ENCODE results near the gene ERP27. TPM values are rescaled to one million over a fixed set of nuclear protein-coding genes. Genes with fewer than 3 reads are reported as not detected.
A peak's percentile ranks its signal among the peaks of the same experiment; 100 is the strongest.

ERP27 gene
- total RNA-seq, 1 donor from 2014 or later: not detected

DNA sequence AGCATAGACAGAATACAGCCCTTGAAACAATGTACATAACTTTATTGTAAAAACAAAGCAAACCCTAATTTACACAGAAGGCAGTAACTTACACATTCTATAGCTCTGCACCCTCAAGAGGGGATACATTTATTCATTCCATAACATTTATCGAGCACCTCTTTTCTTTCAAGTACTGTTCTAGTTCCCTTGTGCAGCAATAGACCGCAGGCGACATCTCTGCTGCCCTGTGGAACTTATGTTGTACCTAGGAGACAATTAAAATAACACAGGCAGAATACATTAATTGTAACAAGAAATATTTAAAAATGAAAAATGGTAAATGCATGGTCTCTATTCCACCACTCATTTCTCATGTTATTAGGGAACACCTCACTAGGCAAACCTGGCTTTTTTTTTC, 24.5 kb upstream of the ERP27 start:
- TF ChIP-seq, protein P1, sequence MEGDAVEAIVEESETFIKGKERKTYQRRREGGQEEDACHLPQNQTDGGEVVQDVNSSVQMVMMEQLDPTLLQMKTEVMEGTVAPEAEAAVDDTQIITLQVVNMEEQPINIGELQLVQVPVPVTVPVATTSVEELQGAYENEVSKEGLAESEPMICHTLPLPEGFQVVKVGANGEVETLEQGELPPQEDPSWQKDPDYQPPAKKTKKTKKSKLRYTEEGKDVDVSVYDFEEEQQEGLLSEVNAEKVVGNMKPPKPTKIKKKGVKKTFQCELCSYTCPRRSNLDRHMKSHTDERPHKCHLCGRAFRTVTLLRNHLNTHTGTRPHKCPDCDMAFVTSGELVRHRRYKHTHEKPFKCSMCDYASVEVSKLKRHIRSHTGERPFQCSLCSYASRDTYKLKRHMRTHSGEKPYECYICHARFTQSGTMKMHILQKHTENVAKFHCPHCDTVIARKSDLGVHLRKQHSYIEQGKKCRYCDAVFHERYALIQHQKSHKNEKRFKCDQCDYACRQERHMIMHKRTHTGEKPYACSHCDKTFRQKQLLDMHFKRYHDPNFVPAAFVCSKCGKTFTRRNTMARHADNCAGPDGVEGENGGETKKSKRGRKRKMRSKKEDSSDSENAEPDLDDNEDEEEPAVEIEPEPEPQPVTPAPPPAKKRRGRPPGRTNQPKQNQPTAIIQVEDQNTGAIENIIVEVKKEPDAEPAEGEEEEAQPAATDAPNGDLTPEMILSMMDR (IDR thresholded peaks at IDR 0.05): no peak
- Histone ChIP-seq H3K4me3 (no peak overlapping the region), H3K4me1 (peaks cover 6 to 17% of the 10 kb centered on the region in 2 donors), H3K27me3 (no peaks in the 10 kb centered on the region), H3K27ac (no peak overlapping the region), H3K36me3 (no peaks in the 10 kb centered on the region), H3K9me3 (no peaks in the 10 kb centered on the region)
- no peak for DNase-seq (ENCODE audit: low spot score in 2 of 2)
- intact Hi-C loops (cut with DNase I): no loop called here

DNA sequence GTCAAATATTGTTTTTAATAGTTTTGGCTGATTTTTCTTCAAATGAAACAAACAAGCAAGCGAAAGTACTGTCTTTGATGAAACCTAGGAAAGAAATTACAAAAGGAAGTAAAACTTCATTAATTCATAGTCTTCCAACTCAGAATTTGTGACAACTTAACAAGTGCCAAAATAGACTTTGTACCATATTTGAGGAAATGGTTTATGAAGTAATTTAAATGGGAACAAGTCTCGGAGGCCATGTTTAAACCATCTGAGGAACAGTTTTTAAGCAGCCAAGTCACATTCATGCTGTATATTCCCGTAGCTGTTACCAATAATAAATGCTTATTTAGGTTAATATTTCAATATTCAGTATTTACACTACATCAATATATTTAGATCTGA, 23.8 kb upstream of the ERP27 start:
- Histone ChIP-seq H3K27ac (peak overlapping the region; percentile 70 to 78), H3K36me3 (no peaks in the 10 kb centered on the region), H3K4me1 (peaks cover 6 to 24% of the 10 kb centered on the region in 2 donors), H3K27me3 (no peaks in the 10 kb centered on the region), H3K9me3 (no peaks in the 10 kb centered on the region), H3K4me3 (peak overlapping the region; percentile 52 to 66)
- intact Hi-C loops (cut with DNase I): no loop called here
- TF ChIP-seq, protein P1 (IDR thresholded peaks at IDR 0.05): no peak
- no peak for DNase-seq (ENCODE audit: low spot score in 2 of 2)

DNA sequence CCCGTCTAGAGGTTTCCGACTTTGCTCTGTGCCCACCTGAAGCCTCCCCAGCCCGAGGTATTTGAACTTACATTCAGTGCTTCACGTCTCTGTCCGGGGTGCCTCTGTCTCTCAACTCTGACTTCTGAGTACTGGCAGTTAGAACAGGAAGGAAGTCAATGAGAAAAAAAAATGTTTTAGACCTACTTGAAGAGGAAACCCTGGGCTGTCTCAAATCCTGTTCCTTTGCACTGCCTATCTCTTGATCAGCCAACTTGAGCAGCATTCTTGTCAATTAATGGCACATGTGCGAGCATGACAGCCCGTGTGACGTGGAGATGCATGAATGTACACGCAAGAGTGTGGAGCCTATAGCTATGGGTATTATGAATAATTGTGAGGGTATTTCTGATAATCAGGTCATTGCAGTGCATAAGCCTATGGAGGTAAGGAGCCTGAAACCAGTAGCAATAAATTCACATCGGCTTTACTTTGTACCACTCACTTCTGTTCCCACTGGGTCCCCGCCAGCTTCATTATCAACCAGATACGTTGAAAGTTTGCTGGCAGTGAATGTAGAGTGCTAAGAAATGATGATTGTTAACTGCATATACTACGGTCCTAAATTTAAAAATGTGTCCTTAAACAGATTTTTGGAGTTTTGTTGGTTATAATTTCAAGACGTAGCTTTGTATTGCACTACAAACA, 23.3 kb upstream of the ERP27 start, which contains the start of gene ARHGDIB:
ARHGDIB (minus strand) TSS at position 136 of the 687 bp plus-strand sequence. CDS start 10,889 bp downstream, outside the sequence.
- TF ChIP-seq, protein P1 (IDR thresholded peaks at IDR 0.05): no peak
- Histone ChIP-seq H3K9me3 (no peaks in the 10 kb centered on the region), H3K27ac (peak within 1 kb of the TSS; percentile 70 to 78), H3K4me1 (peaks cover 6 to 24% of the 10 kb centered on the region in 2 donors), H3K36me3 (no peaks in the 10 kb centered on the region), H3K4me3 (peak within 1 kb of the TSS; percentile 52 to 66), H3K27me3 (no peaks in the 10 kb centered on the region)
- intact Hi-C loops (cut with DNase I): no loop called here
- peak; percentile 30 to 72 for DNase-seq (ENCODE audit: low spot score in 2 of 2)

DNA sequence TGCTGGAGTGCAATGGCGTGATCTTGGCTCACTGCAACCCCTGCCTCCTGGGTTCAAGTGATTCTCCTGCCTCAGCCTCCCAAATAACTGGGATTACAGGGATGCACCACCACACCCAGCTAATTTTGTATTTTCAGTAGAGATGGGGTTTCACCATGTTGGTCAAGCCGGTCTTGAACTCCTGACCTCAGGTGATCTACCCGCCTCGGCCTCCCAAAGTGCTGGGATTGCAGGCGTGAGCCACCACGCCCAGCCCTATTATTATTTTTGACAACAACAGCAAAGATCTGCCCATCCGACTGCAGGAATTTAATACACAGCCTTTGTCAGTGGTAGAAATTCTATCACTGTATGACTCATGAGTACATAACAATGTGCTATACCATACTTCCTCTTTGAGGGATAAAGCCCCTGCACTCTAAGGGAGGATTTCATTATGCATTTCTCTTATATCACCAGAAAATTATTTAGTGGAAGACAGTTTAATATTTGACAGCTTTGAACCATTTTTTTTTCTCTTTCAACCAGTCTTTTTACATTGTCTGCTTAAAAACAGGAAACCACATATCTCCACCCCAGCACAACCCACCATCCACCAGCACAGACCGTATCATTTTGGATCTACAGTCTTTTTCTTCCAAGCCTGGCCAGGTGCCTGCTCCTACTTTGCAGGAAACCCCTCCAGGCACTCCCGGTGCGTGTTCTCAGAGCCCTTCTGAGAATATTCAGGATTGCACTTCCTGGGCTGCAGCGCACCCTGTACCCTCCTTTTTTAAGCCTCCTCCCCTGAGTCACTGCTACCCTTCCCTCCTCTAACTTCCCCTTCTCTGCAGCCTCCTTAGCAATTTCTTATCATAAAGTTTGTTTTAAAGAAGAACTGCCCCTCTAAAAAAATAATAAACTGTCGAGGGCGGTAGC, 22.5 kb upstream of the ERP27 start:
- no peaks in the 10 kb centered on the region for H3K27me3 ChIP-seq
- H3K27ac ChIP-seq: peak overlapping the region; percentile 70 to 78
- peaks cover 6 to 24% of the 10 kb centered on the region in 2 donors for H3K4me1 ChIP-seq
- no peaks in the 10 kb centered on the region for H3K36me3 ChIP-seq
- intact Hi-C loops (cut with DNase I): no loop called here
- peak overlapping the region; percentile 52 to 66 for H3K4me3 ChIP-seq
- TF ChIP-seq, protein P1 (IDR thresholded peaks at IDR 0.05): no peak
- no peak for DNase-seq (ENCODE audit: low spot score in 2 of 2)
- no peaks in the 10 kb centered on the region for H3K9me3 ChIP-seq

DNA sequence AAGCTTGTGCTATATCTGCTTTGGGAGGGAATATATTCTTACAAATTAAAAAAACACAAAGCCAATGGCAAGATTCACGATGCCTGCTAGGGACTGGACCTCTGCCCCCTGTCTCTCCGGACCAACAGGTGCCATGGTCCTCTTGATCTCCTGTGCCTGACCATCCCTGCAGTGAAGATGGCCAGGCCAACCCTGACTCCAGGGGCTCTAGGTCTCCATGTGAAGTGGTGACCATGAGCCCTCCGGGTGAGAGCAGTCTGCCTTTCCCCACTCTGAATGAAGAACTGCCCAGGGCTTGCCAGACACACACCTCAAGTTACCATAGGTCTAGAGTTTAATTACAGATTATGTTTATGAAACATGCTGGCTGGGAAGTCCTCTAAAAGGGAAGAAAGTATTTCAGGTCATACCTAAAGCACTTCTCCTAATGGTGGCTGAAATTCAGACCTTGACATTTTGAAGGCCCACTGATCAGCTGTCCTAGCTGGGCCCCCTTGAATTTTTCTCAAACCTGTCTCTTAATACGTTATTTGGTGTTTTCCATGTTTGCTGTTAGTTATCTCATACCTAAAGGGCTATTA, 21.7 kb upstream of the ERP27 start:
- intact Hi-C loops (cut with DNase I): no loop called here
- Histone ChIP-seq H3K4me3 (peak overlapping the region; percentile 52 to 66), H3K36me3 (no peaks in the 10 kb centered on the region), H3K4me1 (peaks cover 6 to 24% of the 10 kb centered on the region in 2 donors), H3K9me3 (no peaks in the 10 kb centered on the region), H3K27ac (peak overlapping the region; percentile 70 to 78), H3K27me3 (no peaks in the 10 kb centered on the region)
- DNase-seq (ENCODE audit: low spot score in 2 of 2): no peak
- TF ChIP-seq, protein P1 (IDR thresholded peaks at IDR 0.05): no peak

Data from ascending aorta (tissue), 2 donors.